AG10803 (cell line): ENCODE results near the gene GJB3.
"Not testable (repeated sequence)": the region's sequence is repeated elsewhere in the genome, so short reads cannot be mapped to it uniquely, and the experiment has no call there.

Source experiments
- DNase-seq: peaks from one replicate; pipeline ENCODE4 v3.0.0; 2010; ENCODE audit warnings: low read depth
- H3K4me3 ChIP-seq: 2 replicates; pipeline ENCODE4 v1.5.1; 2011; ENCODE audit warnings: mild to moderate bottlenecking, low read length, control low read depth
- TF ChIP-seq, protein P1 (sequence below): conservative IDR thresholded peaks from 2 replicates; pipeline ENCODE4 v1.5.1; 2011; ENCODE audit warnings: mild to moderate bottlenecking, low read length, control low read depth, inconsistent platforms

The GJB3 gene

DNA sequence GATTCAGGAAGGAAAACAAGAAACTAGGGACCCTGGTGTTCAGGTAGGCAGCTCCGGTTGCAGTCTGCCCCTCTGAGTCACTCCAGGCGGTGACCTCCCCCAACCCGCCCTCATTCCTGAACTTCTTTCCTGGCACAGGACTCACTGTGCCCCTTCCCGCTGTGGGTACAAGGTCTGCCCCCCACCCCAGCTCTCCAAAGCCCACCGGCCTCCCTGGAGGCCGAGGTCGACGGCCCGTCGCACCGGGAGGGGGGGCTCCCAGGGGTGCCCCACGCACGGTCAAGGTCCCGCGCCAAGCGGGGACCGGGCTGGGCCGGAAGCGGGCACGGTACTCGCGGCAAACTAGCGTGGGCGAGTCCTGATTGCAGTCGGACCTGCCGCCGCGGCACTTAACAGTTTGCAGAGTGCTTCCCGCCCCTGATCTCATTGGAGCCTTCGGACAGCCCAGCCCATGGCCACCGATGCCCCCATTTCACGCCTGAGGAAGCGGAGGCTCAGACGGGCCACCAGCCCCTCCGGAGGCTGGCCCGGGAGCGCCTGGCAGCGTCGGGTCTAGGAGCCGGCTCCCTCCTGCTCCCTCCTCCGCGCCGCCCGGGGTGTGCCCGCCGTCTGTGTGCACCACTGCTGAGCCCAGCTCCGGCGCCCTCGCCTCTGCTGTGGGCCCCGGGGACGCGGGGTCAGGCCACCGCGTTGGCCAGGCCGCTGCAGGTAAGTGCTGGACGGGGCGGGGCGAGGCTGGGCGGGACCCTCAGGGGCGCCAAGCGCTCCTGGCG is at the start of gene GJB3:
Gene GJB3 (plus strand): TSS at position 144 of the 773 bp plus-strand sequence. CDS start 3,549 bp downstream, outside the sequence.
- DNase-seq, result no peak
- peak within 1 kb of the TSS; percentile 15; the same call in 1 of the 2 replicates for H3K4me3 ChIP-seq
- TF ChIP-seq, protein P1, sequence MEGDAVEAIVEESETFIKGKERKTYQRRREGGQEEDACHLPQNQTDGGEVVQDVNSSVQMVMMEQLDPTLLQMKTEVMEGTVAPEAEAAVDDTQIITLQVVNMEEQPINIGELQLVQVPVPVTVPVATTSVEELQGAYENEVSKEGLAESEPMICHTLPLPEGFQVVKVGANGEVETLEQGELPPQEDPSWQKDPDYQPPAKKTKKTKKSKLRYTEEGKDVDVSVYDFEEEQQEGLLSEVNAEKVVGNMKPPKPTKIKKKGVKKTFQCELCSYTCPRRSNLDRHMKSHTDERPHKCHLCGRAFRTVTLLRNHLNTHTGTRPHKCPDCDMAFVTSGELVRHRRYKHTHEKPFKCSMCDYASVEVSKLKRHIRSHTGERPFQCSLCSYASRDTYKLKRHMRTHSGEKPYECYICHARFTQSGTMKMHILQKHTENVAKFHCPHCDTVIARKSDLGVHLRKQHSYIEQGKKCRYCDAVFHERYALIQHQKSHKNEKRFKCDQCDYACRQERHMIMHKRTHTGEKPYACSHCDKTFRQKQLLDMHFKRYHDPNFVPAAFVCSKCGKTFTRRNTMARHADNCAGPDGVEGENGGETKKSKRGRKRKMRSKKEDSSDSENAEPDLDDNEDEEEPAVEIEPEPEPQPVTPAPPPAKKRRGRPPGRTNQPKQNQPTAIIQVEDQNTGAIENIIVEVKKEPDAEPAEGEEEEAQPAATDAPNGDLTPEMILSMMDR, result no peak

DNA sequence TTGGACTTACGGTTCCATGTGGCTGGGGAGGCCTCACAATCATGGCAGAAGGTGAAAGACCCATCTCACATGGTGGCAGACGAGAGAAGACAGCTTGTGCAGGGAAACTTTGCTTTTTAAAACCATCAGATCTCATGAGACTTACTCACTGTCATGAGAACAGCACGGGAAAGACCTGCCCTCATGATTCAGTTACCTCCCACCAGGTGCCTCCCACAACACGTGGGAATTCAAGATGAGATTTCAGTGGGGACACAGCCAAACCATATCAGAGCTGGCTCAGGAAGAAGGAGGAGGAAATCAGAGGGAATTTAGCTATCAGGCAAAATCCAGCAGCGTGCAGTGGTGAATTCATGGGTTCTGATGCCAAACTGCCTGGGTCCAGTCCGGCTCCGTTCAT is 48.2 kb upstream of the GJB3 start:
- DNase-seq, result not testable (repeated sequence)

DNA sequence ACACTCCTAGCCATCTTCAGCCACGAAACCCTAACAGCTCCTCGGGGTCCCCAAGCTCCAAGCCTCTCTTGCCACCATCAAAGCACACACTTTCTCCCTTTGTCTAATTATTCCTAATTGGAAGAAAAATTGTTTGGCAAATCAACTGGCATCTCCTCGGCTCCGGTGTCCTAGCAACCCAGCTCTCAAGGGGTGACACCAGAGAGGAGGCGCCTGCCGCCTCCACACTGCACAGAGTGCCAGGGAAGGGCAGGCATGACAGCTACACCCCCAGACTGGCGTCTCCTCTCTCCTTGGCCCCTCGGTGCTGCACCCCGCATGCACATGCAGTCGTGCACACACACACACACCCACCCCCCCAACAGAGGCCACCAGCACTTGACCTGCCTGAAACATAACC is 44.3 kb upstream of the GJB3 start:
- H3K4me3 ChIP-seq, result no peak overlapping the region
- TF ChIP-seq, protein P1, result no peak
- DNase-seq, result no peak

More for the DNA sequence above, 48.2 kb upstream of the GJB3 start:
- not testable (repeated sequence) for H3K4me3 ChIP-seq

DNA sequence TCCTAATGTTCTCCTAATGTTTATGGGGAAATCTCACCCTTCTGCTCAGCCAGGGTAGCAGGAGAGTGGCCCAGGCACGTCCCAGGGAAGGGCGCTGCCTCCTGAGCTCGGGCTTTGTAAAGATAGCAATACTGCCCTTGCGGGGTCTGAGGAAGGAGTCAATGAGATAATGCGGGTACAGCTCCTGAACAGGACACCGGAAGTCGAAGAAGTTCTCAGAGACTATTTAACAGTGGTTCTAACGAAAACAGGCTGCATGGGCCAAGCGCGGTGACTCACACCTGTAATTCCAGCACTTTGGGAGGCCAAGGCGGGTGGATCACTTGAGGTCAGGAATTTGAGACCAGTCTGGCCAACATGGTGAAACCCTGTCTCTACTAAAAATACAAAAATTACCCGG is 43.8 kb upstream of the GJB3 start:
- H3K4me3 ChIP-seq, DNase-seq: not testable (repeated sequence)

DNA sequence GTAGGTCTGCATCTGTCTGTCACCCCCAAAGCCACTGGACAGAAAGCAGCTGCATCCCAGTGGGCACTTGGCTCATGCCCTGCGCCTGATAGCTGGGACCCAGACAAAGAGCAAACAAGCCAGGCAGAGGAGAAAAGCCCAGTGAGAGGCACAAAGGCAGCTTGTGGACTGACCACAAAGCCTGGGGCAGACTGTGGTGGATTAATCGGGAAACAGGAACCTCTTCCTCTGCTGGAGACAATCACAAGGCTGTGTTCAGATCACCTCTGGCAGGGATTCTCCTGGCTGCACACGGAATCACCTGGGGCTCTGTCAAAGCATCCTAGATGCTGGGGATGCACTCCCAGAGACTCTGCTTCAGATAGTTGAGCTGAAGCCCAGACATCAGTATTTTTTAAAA is 41.4 kb upstream of the GJB3 start:
- no peak for DNase-seq
- TF ChIP-seq, protein P1, result no peak
- H3K4me3 ChIP-seq, result no peak overlapping the region

DNA sequence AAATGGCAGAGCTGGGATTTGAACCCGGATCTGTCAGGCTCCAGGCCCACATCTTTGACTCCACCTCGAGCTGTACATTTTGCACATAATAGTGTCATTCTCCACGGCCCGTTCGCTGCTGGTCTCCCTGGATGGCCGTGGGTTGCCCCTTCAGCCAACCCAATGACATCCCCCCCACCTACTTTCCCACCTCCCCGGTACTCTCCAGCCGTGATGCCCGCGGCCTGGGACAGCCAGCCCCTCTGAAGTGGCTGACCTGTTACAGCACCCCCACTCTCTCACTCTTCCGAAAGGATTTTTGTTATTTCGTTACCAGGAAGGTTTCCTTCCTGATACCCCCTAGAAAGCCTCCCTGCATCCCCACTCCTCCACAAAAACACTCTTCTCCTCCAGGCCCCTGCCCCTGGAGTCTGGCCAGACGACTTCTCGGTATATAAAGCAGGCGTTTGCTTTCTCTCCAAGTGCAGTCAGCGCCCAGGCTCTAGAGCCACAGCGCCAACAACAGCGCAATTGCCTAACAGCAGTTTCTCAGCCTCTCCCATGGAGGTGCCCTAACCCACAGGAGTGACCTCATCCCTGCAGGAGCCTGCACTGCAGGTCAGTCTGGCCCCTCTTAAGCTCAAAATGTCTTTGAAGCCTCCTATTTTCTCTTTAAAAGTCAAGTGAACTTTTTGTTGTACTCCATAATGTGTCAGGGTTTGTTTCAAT is 40.7 kb upstream of the GJB3 start:
- DNase-seq, result no peak
- TF ChIP-seq, protein P1, result no peak
- no peak overlapping the region for H3K4me3 ChIP-seq

DNA sequence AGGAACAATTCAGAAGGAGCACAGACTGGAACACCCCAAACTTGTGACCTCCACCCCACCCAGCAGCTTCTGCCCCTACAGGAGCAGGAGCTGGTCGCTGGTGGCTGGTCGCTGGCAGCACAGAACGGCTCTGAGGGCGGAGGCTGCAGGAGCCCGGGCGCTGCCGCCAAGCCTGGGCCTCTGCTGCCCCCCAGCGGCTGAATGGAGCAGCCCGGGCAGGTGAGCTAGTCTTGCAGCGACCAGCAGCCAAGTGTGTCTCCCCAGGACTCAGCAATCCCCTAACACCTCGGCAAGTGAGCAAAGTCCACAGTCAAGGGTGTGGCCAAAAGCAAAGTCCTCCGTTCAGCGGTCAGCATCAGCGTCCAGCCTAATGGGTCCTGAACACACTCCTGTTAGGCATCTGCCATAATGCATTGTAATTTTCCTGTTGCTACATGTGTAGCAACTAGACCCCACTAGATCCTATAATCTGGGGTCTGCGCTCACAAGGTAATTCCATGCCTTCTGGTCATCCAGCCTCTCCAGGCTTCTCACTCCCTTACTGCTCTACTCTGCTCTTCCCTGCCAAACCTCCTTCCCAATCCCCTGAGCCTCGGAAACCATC is 38.2 kb upstream of the GJB3 start:
- TF ChIP-seq, protein P1, result peak; percentile 87
- H3K4me3 ChIP-seq, result no peak overlapping the region
- DNase-seq, result peak; percentile 54

DNA sequence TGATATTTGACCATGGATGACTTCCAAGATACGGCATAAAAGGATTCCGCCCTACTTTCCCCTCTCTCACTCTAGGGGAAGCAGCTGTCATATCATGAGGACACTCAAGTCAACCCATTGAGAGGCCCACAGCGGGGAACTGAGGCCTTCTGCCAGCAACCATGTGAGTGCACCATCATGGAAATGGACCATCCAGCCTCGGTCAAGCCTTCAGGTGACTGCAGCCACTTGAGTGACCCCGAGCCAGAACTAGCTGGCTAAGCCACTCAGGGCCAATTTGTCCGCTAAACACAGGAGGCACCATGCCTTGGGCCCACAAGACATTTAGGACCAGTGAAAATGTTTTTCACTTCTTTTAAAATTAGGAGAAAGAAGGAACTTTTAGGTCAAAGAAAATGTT is 37.2 kb upstream of the GJB3 start:
- H3K4me3 ChIP-seq, result no peak overlapping the region
- no peak for DNase-seq
- TF ChIP-seq, protein P1, result no peak
